WI38 (cell line): ENCODE data around the gene SPINT2.
"Not testable (repeated sequence)": the region's sequence is repeated elsewhere in the genome, so short reads cannot be mapped to it uniquely, and the experiment has no call there.

ENCODE experiments used
- H3K4me3 ChIP-seq: 2 replicates; pipeline ENCODE4 v1.5.1; 2011; ENCODE audit warnings: low read depth, mild to moderate bottlenecking, control low read depth, low read length
- TF ChIP-seq, protein P1 (sequence below): IDR thresholded peaks from 2 replicates; pipeline ENCODE4 v1.5.1; 2012; ENCODE audit warnings: low read depth, mild to moderate bottlenecking, control low read depth, low read length

The SPINT2 gene

DNA sequence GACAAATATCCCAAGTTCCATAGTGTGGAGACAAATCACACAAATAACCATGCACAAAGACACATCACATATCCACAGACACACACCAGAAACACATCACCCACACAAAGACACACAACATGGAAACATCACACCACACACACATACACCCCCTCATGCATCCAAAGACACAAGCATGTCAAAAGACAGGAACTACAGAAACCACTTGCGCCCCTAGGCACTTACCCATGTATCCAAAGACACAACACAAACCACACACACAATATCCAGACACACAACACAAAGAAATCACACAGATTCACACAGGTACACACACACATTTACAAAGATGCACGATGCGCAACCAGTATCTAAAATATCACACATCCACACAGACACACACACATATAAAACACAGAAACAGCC, 41.3 kb upstream of the SPINT2 start:
- TF ChIP-seq, protein P1, sequence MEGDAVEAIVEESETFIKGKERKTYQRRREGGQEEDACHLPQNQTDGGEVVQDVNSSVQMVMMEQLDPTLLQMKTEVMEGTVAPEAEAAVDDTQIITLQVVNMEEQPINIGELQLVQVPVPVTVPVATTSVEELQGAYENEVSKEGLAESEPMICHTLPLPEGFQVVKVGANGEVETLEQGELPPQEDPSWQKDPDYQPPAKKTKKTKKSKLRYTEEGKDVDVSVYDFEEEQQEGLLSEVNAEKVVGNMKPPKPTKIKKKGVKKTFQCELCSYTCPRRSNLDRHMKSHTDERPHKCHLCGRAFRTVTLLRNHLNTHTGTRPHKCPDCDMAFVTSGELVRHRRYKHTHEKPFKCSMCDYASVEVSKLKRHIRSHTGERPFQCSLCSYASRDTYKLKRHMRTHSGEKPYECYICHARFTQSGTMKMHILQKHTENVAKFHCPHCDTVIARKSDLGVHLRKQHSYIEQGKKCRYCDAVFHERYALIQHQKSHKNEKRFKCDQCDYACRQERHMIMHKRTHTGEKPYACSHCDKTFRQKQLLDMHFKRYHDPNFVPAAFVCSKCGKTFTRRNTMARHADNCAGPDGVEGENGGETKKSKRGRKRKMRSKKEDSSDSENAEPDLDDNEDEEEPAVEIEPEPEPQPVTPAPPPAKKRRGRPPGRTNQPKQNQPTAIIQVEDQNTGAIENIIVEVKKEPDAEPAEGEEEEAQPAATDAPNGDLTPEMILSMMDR: no peak
- H3K4me3 ChIP-seq: peak overlapping the region; percentile 67

DNA sequence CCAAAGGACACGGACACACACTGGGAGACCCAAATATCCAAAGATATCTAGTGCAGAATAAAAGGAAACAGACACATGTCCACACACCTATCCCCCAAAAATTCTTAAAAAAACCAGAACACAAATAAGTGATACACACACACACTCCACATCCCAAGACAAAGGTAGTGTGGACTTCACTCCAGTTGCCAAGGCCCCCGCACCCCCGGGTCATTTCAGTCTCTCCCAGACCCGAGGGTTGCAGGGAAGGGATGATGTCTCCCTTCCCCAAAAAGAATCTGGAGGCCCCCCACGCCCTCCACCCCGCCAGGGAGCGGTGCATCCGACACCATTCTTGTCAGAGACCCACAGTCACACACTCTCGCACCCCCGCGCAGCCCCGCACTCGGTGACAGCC, 40.8 kb upstream of the SPINT2 start:
- TF ChIP-seq, protein P1: no peak
- H3K4me3 ChIP-seq: peak overlapping the region; percentile 67

DNA sequence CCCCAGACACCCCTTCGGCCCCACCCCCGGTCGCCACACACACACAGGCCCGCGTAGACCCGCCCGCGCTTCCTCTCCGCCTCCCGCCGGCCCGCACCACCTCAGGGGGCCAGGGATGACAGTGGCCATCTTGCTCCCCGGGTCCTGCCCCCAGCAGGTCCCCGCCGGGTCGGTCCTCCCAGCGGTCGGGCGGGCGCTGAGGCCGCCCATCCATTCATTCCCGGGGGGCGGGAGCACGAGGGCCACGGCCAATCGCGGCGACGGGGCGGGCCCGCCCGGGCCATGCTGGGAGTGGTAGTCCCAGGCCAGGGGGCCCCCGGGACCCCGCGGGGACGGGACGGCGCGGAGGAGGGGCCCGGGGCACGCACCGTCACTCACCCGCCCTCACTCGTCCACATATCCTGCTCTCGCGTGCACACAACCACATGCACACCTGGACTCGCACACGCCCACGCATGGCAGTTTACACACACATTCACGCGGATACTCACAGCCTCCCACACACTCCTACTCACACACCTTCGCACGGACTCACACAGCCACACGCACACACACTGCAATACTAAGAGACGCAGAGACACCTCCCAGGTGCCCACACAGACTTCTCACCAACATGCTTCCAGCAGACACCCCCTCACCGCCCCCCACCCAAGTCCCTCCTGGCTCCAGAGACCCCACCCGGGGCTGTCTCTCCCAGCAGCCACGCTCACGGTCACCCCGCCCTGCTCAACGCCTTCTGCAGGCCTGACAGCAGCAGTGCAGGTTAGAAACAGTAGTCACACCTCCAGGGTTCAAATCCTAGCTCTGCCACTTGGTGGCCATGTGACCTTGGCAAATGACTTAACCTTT, 40.1 kb upstream of the SPINT2 start, which contains the start of gene DPF1:
Gene DPF1 (minus strand): TSS at position 209 of the 849 bp plus-strand sequence. CDS start 80 bp downstream, at position 129.
- TF ChIP-seq, protein P1: no peak
- H3K4me3 ChIP-seq: peak within 1 kb of the TSS; percentile 67

DNA sequence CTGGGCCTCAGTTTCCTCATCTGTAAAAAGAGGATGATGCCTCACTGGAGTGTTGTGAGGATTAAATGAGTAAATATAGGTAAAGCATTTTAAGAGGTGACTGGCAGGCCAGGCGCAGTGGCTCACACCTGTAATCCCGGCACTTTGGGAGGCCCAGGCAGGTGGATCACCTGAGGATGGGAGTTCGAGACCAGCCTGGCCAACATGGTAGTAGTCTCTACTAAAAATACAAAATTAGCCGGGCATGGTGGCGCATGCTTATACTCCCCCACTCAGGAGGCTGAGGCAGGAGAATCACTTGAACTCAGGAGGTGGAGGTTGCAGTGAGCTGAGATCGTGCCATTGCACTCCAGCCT, 39.5 kb upstream of the SPINT2 start:
- not testable (repeated sequence) for H3K4me3 ChIP-seq

DNA sequence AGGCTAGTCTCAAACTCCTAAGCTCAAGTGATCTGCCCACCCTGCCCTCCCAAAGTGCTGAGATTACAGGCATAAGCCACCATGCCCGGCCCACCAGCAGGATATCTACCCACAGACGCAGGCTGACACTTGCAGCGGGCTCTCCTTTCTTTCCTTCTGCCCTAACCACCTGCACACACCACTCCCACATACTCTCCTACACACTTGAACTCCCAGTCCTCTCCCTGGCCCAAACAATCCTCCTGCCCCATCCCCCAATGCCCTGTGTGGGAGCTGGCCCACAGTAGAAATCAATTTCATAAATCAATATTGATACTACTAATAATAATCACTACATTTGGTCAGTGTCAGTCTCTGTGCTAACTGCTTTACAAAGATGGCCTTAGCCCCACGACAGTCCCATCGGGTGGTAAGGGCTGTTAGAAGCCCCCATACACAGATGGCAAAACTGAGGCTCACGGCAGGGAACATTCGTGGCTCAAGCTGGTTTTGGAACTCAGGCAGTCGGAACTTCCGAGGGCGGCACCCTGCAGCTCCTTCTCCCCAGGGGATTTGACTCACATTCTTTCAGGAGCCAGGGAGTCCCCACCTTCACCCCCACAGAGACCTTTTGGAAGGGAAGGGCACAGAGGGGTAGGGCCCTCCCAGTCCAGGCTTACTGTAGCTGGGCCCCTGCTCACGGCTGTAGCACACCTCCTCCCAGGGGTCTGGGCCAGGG, 36.9 kb upstream of the SPINT2 start:
- TF ChIP-seq, protein P1: no peak
- no peak overlapping the region for H3K4me3 ChIP-seq

DNA sequence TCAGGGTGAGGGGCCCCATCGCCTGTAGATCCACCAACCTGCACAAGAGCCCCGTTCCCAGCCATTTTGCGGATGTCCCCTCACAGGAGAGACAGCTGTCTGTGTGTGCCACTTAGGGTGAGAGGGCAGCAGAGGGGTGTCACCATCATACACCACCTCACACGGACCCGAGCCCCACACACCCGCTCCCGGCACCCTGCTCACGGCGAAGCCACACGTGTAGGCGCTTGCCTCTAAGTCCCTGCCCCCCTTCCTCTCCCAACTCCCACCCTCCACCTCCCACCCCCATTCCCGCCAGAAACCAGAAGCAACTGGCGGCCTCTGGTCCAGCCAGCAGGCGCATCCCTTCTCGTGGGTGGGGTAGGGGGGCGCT, 36.4 kb upstream of the SPINT2 start:
- H3K4me3 ChIP-seq: no peak overlapping the region
- TF ChIP-seq, protein P1: no peak

DNA sequence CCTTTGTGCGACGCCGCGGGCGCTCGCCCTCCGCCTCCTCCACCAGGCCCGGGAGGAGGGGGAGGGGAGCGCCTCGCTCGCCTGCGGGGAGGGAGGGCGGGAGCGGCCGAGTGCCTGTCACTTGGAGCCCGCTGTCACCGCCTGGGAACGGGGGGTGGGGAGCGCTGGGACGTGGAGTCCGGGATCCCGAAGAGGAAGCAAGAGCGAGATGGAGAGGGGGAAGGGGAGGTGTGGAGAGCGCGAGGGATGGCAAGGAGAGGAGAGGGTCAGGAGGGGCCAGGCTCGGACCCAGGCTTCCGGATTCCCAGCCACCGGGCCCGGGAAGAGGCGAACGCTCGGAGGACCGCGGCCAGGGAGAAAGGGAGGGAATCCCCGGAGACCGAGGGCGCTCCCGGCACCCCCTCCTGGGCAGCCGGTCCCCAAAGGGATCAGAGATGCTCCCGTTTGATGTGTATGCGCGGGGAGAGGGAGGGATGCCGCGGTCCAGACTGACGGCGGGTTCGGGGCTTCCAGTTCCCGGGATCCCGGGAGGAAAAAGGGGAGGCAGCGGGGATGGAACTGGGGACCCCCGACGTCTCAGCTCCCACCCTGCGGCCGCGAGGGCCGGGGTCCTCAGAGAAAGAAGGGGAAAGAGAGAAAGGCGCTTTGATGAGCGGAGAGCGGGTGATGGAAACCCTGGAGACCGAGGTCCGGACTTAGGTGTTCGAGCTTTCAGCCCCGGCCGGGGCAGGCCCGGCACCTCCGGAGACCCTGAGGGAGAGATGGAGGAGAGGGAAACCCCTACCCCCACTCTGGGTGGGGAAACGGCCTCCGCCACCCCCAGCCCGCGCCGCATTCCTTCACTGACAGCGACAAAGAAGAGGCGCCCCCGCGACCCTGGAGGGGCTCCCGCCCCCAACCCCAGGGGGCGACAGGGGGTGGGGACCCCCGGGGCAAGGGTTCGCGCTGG, 35.6 kb upstream of the SPINT2 start:
- H3K4me3 ChIP-seq: peak overlapping the region; percentile 64
- TF ChIP-seq, protein P1: no peak
